Measurements from ENCODE around the gene DCUN1D2. TPM values are rescaled to one million over a fixed set of nuclear protein-coding genes. Genes with fewer than 3 reads are reported as not detected.
A peak's percentile ranks its signal among the peaks of the same experiment; 100 is the strongest.

Gene DCUN1D2
- total RNA-seq, 4 donors from 2014 or later: 23.9 to 29.1 (median 26.9) TPM

DNA sequence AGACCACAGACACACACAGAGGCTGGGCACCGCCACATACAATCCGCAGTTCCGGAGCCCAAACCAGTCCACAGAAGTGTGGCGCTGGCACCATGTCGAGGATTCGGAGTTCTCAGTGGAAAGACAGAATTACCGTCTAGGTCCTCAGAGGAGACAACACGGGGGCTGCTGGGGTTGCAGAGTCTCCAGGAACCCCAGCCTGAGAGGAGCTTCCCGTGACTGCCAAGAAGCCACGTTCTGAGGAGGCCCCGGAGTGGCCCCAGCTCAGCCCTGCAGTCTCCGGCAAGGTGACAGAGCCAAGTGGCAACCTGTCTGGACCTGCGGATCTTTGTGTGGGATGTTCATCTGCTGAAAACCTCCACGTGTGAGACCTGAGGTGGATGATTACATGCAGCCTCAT, 29.9 kb downstream of the DCUN1D2 start:
- no peak for DNase-seq
- H3K4me1 ChIP-seq: no peaks in the 10 kb centered on the region
- H3K36me3 ChIP-seq: peaks cover 0 to 49% (median 4%) of the 10 kb centered on the region in 3 donors
- H3K27ac ChIP-seq: no peak overlapping the region
- no peaks in the 10 kb centered on the region for H3K27me3 ChIP-seq
- no peak overlapping the region for H3K4me3 ChIP-seq
- TF ChIP-seq, protein P1, sequence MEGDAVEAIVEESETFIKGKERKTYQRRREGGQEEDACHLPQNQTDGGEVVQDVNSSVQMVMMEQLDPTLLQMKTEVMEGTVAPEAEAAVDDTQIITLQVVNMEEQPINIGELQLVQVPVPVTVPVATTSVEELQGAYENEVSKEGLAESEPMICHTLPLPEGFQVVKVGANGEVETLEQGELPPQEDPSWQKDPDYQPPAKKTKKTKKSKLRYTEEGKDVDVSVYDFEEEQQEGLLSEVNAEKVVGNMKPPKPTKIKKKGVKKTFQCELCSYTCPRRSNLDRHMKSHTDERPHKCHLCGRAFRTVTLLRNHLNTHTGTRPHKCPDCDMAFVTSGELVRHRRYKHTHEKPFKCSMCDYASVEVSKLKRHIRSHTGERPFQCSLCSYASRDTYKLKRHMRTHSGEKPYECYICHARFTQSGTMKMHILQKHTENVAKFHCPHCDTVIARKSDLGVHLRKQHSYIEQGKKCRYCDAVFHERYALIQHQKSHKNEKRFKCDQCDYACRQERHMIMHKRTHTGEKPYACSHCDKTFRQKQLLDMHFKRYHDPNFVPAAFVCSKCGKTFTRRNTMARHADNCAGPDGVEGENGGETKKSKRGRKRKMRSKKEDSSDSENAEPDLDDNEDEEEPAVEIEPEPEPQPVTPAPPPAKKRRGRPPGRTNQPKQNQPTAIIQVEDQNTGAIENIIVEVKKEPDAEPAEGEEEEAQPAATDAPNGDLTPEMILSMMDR (IDR thresholded peaks at IDR 0.05): no peak
- TF ChIP-seq POLR2A (IDR thresholded peaks at IDR 0.05): no peak
- H3K9me3 ChIP-seq: no peaks in the 10 kb centered on the region

DNA sequence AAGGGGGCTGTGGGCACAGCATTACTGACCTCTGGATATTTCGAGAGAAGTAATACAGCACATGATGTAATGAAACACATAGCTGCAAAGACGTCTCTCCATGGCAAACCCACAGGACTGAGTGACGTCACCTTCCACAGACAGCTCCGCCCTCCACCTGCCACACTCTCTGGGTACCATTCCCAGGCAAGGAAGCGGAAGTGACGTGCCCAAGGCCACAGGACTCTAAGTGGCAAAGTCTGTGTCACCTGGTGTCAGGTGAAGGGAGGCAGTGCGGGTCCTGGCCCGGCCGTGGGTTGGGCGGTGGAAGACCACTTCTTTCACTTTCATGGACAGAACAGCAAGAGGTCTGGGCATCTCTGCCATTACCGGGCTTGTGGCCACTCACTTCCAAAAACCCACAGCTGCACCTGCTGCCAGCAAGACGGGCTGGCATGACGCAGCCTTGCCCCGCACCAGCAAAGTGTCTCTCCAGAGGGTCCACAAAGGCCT, 30.4 kb downstream of the DCUN1D2 start:
- H3K27me3 ChIP-seq: no peaks in the 10 kb centered on the region
- DNase-seq: no peak
- no peak overlapping the region for H3K4me3 ChIP-seq
- H3K4me1 ChIP-seq: no peaks in the 10 kb centered on the region
- no peak overlapping the region for H3K27ac ChIP-seq
- H3K36me3 ChIP-seq: peaks cover 0 to 54% (median 4%) of the 10 kb centered on the region in 3 donors
- TF ChIP-seq, protein P1 (IDR thresholded peaks at IDR 0.05): no peak
- no peak for TF ChIP-seq POLR2A (IDR thresholded peaks at IDR 0.05)
- H3K9me3 ChIP-seq: no peaks in the 10 kb centered on the region

DNA sequence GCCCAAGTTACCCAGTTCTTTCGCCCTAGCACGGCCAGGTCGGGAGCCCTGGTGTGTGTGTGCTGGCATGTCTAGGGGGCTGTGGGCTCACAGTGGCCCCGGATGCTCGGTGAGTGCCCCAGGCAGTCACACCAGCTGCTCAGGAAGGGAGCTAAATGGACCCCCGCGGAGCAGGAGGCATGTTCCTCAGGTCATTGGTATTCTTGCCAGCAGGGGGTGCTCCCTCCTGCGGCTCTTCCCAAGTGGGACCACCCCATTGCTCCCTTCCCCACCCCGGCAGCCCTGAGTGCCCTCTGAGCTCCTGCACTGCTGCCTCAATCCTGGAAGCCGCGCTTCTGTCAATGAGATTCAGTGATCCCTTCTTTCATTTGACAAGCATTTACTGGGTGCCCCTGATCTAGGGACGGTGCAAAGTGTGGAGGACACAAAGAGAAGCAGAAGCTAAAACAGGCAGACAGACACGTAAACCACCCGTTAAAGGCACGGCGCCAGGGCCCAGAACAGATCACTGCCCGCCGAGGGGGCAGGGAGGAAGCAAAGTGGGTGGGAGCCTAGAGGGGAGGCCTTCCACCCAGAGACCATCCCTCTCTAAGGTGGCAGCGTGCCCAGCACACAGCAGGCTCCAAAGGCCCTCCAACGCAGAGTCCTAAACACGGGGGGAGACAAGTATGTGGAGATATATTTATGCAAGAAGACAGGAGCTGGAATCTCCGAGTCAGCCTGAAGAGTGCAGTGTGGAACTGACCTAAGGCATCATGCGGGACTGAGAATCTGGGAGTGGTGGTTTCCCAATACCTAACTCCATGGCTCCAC, 32.1 kb downstream of the DCUN1D2 start:
- no peak for TF ChIP-seq POLR2A (IDR thresholded peaks at IDR 0.05)
- TF ChIP-seq, protein P1 (IDR thresholded peaks at IDR 0.05): peak in 4 of 6 experiments; percentile 8 to 19 (median 10)
- Histone ChIP-seq H3K27me3 (no peaks in the 10 kb centered on the region), H3K4me1 (no peaks in the 10 kb centered on the region), H3K27ac (no peak overlapping the region), H3K36me3 (peaks cover 0 to 57% (median 4%) of the 10 kb centered on the region in 3 donors), H3K4me3 (no peak overlapping the region), H3K9me3 (no peaks in the 10 kb centered on the region)
- no peak for DNase-seq

DNA sequence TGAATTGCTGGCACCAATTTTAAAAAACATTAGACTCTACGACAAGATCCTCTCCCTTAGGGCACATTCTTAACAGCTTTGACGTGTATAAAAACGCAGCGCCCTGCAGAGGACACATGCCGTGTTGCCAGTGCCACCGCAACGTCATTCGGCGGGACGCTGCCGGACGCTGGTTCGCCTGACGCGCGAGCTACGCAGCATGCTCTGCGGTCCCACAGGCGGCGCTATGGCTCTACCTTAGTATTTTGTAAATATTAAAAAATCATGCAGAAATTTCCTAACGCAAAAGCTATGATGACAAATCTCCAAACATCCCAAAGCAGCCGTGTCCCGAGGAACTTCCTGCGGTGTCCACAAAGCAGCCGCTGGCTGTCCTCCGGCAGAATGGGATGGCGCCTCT, 33.0 kb downstream of the DCUN1D2 start:
- DNase-seq: no peak
- H3K36me3 ChIP-seq: peaks cover 0 to 57% (median 4%) of the 10 kb centered on the region in 3 donors
- H3K4me1 ChIP-seq: no peaks in the 10 kb centered on the region
- no peak for TF ChIP-seq POLR2A (IDR thresholded peaks at IDR 0.05)
- TF ChIP-seq, protein P1 (IDR thresholded peaks at IDR 0.05): no peak
- H3K9me3 ChIP-seq: no peaks in the 10 kb centered on the region
- no peak overlapping the region for H3K4me3 ChIP-seq
- no peaks in the 10 kb centered on the region for H3K27me3 ChIP-seq
- H3K27ac ChIP-seq: no peak overlapping the region

DNA sequence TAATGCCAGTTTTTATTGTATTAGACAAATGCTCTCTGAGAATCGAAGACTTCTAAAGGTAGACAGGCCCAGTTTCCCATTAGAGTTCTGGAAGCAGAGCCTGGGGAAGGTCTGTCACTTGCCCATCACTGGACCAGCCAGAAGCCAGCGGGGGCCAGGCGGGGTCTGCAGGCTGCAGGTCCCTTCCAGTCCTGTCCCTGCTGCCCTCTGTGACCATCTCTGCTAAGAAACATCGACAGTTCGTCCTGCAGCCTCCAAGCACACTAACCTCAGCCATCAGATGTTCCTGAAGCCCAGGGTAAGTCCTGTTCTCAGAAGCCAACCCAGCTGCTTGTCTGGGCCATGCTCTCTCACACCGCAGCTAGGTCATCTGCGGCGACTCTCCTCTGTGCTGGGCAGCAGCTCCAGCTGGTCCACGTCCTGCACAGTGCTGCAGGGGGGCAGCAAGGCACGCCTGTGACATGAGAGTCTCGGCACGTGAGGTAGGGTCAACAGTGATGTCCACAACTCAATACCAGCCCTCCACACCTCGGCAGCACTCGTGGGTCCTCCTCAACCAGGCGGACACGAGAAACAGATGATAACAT, 34.3 kb downstream of the DCUN1D2 start:
- H3K27me3 ChIP-seq: no peaks in the 10 kb centered on the region
- peaks cover 0 to 53% (median 4%) of the 10 kb centered on the region in 3 donors for H3K36me3 ChIP-seq
- no peak overlapping the region for H3K4me3 ChIP-seq
- H3K9me3 ChIP-seq: no peaks in the 10 kb centered on the region
- no peaks in the 10 kb centered on the region for H3K4me1 ChIP-seq
- DNase-seq: no peak
- H3K27ac ChIP-seq: no peak overlapping the region
- TF ChIP-seq, protein P1 (IDR thresholded peaks at IDR 0.05): no peak
- TF ChIP-seq POLR2A (IDR thresholded peaks at IDR 0.05): no peak

Measured in Peyer's patch (tissue), 4 donors.